Stimulated activated CD8-positive, alpha-beta memory T cell treated with anti-CD3 and anti-CD28 coated beads, Interleukin-4, amount 100 ng/mL, for 48 hours (primary cell): ENCODE measurements around the gene CDH13.

Source experiments
- DNase-seq: peaks from one replicate; pipeline ENCODE4 v3.0.0-alpha.2; 2020

The CDH13 gene

DNA sequence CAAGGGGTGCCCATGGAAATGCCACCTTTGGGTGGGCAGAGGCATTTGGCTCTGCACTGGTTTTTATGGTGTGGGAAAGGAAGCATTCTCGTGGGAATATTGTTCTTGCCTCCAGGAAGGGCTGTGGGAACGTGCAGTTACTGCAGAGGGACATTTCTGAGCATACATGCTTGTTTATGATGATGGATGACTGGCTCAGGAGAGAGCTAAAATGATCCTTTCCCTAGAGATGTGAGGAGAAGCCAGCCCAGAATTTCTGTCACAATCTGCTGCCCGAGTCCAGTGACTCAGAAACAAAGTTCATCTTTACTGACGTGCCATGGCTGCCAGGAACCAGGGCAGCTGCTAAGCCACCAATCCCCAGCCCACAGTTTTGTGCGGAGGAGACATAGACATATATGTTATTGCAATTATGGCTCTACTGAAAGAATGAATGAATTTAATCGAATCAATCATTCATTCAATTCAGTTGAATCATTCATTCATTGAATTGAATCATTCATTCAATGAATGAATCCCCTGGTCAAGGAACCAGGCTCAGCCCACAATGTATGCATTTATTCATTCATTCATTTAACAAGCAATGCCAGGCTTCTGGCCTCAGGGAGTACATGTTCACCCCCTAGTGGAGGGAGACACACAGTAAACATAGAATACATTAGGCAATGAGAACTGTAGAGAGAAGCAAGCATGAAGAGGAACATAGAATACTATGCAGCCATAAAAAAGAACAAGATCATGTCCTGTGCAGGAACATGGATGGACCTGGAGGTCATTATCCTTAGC lies 766.6 kb downstream of the CDH13 start:
- DNase-seq: no peak

DNA sequence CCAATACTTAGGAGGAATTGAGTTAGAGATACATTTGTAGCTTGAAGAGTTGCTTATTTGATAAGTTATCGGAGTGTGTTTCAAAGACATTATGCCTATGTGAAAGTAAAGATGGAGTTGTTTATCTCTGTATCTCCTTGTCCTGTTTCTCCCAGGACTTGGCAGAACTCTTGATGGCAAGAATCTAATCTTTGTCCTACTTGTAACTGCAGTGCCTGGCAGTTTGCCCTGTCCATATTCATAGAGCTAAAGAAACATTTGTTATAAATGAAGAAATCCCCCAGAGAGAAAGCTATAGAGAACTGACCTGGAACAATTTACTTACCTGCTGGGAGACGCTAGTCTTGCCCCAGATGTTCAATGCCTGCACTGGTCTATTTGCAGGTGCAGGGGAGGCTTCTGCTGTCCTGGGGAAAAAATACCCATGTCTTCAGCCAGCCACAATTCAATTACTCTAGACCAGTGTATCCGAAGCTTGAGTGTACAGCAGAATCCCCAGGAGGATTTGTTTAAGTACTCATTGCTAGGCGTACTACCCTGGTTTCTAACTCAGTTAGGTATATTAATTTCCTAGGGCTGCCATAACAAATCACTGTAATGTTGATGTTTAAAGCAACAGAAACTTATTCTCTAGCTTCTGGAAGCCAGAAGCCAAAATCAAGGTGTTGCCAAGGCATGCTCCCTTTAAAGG lies 771.0 kb downstream of the CDH13 start:
- DNase-seq: no peak

DNA sequence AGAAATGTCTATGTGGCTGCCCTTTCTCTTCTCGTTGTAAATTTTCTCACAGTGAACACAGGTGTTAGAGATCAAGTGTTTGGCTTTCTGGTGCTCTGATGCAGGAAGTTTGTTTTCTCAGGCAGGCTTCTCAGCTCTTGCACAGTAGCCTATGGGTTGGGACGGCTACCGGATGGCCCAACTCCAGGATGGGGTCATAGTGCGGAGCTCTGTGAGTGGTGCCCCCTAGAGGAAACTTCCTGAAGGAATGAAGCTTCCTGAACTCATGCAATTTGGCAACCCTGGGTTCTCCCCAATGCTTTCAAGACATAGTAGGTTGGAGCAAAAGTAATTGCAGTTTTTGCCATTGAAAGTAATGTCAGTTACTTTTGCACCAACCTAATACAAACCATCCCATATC lies 773.5 kb downstream of the CDH13 start:
- DNase-seq: no peak

DNA sequence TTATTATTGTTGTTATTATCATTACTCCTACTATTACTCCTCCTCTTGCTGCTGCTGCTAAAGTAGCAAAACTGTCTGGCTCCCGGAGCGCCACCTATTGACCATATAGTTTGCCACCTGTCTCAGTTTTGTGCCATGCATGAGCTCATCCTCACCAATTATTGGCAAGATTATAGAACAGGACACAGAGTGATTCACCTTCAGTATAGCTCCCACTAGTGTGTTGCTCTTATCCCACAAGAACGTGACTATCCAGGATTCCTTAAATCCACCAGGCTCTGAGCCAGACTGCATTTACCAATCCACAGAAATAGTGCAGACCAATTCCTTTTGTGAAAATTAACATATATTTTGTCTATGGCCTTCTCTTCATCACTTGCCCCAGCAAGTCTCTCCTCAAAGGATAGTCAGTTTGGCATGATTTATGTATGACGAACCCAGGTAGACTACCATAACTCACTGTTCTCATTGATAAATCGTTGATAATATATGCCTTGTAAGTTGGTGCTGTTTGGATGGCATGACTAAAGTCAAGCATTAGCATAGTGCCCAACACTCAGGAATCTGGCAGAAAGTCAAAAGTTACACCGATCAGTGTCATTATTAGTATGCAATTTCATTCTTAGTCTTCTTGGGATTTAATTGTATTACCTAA lies 775.5 kb downstream of the CDH13 start:
- no peak for DNase-seq

DNA sequence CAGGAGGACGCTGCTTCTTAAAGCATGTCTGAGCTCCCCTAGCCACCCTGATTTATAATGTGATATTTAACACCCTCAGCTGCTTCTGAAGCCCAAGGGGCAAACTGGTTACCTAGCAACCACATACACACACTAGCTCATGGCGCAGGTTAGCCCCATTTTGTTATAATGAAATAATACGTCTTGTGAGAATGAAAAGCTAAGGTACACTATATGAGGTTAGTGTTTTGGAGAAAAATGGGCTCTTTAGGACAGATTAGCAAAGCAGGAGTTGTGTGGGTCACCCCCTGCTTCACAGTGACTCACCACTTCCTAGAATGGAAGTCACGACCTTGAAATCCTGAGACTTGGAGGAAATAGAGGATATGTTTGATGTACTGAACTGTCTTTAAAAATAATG lies 776.2 kb downstream of the CDH13 start:
- no peak for DNase-seq

DNA sequence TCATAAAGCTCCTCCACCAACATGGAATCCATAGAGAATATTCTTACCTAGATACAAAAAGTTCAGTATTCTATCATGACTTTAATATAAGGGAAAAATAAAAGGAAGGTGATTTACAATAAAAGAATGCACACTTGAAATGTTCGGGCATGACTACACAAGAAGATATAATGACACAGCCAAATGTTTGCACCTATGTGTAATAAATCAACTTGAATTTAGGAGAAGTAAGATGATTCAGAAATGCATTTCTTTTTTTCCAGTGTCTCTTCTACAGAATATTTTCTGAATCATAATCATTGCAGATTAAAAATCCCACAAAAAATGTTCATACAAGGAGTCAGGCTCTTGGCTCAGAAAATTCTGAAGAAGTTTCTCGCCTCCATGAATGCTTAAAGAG lies 777.0 kb downstream of the CDH13 start:
- no peak for DNase-seq

DNA sequence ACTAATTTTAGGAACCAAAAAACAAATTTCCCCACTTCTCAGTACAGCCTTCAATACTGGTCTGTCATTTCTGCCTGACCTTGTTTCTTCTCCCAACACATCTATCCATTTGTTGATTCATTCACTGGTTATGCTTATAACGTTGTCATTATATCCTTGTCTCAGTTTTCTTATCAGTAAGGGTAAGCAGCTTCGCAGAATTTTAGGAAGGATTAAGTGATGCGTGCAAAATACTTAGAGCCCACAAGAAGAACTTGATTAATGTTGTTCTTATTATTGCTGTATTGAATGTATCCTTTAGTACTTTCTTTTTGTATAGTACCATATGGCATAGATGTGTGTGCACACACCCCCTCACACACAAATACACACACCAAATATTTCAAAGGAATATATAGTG lies 777.5 kb downstream of the CDH13 start:
- DNase-seq: no peak

DNA sequence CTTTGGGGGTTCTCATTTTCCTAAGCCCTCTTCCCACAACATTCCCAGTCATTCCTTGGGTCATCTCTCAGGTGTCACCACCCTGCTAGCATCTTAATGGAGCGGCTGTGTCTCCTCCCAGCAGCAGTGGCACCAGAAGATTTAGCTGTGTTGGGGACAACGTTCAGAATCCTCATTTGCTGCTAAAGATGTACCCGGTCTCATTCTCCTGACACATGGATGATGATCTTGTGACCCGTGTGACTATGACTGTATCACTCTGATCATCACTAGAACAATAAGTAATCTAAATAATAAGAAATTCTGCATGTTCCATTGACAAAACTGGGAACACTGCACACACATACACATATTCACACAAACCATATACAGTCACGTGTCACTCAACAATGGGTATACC lies 781.2 kb downstream of the CDH13 start:
- DNase-seq: no peak

DNA sequence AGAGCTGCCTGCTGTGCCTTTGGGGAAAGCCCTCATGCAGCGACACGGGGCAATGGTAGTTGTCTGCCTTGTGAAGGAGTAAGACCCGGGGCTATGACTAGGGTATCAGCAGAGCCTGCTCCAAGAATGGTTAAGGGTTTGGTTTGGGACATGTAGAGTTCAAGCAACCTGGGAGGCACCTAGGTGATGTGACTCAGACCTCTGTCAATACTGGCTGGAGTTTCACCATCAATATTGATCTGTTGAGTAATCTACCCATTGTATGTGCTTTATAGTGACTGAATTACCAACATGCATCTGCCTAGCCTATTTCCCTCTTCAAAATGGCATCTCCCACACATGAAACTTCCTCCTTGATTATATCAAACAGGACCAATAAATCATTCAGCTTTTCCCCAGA lies 782.6 kb downstream of the CDH13 start:
- no peak for DNase-seq

DNA sequence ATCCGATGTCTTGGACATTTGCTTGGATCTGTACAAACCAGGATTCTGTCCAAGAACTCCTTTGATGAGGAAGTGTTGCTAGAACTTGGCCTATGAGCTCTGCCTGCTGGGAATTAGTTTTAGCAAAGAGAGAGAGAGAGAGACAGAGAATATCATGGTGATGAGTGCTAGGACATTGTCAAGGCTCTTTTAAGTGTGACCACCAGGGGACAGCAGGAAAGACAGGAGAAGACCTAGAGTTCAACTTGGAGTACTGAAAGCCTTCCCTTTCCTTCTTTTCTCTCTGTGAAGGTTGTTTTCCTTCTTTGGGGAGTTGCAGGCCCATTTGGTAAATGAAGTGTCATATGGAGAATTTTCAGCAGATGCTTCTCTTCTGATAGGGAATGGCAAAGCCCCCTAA lies 791.8 kb downstream of the CDH13 start:
- DNase-seq: no peak

DNA sequence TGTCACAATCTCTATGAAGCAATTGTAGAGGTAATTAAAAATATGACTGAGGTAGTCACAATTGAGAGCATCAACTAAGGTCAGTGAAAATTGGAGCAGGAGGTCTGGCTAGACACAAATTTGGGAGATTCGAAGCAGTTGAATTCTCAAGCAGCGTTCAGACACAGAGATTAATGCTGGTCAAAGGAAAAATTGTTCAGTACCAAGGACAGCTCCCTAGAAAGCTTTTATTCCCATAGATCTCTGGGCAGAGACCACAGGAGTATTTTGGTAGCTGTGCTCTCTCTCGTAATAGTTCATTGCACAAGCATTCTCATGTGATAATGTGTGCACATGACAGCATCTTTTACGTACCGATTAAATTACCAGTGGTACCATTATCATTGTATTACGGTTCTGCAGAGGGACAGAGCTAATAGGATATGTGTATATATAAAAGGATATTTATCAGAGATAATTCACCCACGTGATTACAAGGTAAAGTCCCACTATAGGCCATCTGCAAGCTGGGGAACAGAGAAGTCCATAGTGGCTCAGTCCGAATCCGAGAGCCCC lies 793.5 kb downstream of the CDH13 start:
- no peak for DNase-seq

DNA sequence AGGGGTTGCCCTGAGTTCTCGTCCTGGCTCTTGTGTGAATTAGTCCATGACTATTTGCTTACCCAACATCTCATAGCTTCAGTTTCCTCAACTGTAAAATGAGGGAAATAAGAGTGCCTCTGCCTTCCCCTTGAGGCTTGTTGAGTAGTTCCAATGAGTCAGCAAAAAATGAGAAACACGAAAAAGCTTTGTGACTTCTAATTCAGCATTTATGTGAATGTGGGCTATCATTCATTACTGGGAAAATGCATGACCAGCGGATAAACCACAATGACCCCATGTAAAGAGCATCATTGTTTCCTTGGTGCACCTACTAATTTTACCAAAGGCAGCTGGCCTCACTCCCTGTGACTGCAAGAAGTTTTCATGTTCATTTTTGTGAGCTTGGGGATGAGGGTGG lies 806.4 kb downstream of the CDH13 start:
- DNase-seq: no peak

DNA sequence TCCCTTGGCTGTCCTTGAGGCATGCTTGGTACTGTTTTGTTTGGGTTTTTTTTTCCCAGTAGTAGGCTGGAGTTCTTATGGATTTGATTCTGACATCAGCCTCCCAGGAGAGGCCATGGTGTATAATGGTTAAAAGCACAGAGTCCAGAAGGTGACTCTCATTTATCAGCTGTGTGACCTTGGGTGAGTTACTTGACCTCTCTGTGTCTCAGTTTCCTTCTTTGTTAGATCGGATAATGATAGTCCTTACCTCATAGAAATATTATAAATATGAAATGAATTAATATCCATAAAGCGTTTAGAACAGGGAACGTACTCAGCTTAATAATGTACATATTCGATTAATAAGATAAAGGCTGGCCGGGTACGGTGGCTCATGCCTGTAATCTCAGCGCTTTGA lies 810.3 kb downstream of the CDH13 start:
- DNase-seq: no peak

DNA sequence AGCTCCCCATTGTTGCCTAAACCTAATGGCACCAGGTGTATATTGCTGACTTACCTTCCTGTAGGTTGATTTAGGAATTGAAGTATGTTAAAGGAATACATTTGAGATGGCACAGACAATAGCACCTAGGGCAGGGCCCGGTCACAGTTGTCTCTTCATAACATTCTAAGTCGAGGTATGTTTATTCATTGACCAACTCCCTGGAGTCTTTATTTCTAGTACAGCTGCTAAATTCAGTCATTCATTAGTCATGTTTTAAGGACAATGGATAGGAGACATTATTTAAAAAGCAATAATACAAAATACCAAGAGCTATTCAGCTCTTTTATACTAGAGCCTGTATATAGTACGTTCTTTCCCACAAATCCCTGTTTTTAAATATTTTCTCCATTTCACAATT lies 811.6 kb downstream of the CDH13 start:
- no peak for DNase-seq

DNA sequence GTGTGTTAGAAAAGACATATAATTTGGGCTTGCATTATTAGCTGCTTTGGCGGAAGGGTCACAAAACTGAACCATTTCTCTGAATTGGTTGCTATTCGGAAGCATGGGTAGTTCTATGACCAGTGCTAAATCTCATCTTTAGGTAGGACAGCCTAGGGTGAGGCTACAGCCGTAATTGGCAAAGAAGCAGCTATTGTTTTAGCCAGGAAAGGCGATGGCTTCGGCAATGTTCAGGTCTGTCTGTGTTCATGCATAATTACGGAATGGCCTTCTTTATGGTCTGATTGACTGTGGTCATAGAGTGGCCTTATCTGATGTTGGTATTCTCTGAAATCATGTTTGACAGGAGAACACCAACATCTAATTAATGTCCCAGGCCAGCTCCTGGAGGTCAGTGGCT lies 812.6 kb downstream of the CDH13 start:
- no peak for DNase-seq

DNA sequence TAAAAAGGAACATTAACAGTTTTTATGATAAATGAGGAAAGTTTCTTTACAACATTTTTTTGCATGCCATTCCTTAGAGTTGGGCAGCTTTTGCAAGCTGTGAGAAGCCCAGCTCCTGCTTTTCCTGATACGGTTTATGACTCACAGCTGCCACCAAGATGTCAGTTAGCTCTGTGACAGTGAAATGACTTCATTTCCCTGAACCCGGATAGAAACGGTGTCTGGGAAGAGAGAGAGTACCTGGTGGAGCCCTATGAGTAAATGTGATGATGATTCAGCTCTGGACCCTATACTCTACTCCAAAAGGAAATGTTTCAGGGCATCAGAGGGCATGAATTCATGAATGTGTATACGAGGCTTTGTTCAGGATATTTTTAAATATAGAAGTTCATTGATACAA lies 814.7 kb downstream of the CDH13 start:
- DNase-seq: no peak

DNA sequence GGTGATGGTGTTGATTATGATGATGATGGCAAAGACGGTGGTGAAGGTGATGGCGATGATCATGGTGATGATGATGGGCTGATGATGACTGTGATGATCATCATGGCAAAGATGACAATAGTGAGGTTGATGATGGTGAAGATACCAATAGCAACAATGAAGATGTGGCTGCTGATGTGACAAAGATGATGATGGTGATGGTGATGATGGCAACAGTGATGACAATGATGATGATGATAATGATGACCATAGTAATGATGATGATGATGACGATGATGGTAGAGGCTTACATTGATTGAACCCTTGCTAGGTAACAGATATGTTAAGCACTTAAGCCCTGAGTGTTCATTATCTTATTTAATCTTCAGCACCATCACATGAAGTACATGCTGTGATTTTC lies 817.2 kb downstream of the CDH13 start:
- no peak for DNase-seq

DNA sequence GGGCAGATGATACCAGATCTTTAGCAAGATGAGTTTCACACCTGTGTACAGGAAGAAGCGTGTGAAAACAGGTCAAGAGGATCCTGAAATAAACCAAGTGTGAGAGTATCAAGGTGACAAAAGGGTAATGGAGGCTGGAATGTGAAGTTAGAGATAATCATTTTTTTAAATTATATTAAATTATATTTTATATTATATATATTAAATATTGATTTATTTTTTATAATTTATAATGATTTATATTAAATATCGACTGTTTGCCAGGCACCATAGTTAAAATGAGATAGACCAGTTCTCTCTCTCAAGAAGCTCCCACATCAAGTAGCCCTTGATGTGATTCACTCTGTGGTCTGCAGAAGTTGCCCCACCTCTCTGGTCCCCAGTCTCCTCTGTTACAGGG lies 820.8 kb downstream of the CDH13 start:
- DNase-seq: no peak

DNA sequence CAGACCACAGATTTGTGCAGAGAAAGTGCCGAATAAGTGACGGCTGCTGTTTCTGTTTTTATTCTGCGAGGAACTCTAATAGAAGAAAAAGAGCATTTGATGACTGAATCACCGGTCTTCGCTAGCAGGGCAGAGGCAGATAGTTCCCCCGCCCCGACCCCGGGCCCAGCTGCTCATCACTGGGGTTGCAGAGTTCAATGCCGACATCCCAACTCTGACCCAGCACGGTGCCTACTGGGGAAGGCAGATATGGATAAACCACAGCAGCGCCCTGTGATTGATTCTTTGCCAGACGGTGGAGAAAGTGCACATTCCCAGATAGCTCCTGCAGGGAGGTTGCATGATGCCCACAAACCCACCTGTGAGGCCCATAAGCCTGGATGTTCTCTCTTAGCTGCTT lies 823.1 kb downstream of the CDH13 start:
- DNase-seq: no peak

DNA sequence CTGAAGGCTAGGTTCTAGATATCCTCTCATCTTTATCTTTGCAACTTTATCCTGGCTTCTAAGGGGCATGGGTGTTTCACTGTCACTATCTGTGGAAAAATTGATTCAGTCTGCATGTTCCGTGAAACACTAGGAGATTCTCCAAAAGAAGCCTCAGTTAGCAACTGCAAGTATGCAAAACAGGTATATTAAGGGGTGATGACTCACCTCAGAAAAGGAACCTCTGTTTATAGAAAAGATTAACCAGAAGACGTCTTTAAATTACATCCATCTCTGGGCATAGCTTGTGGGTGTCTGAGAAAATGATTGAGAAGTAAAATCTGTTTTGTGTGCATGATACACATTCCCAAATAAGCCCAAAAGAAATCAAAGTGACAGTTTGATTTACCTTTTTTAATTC lies 827.2 kb downstream of the CDH13 start:
- DNase-seq: no peak

DNA sequence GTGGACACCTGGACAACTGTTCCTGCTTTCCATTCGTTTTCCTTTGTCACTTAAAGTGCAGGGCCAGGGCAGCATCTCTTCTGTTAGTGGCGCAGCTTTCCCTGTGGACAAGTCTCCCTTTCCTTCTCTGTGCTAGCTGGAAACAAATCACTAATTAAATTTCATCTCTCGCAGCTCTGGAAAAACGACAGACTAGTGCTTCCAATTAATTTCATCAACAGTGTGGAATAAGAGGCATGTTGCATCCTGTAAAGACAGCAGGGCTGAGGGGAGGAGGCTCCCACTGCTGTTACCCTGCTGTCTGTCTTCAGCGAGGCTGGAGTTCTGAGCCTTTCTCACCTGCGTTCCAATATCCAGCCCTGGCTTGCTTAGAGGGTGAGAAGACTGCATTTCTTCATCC lies 828.9 kb downstream of the CDH13 start:
- DNase-seq: no peak

DNA sequence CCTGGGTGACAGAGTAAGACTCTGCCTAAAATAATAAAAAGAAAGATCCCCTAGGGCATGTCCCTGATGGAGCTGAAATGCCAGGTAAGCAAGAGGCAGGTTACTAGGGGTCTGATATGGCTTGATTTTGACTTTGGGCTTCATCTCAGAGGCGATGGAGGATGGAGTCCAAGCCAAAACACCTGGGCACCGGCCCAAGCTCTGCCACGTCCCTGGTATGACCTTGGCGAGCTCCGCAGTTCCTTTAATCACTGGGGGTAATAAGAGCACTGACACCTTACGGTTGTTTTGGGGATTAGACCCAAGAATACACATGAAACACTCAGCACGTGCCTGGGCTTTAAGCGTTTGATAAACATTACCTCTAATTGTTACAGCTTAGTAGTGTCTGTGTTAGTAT lies 830.2 kb downstream of the CDH13 start:
- no peak for DNase-seq

DNA sequence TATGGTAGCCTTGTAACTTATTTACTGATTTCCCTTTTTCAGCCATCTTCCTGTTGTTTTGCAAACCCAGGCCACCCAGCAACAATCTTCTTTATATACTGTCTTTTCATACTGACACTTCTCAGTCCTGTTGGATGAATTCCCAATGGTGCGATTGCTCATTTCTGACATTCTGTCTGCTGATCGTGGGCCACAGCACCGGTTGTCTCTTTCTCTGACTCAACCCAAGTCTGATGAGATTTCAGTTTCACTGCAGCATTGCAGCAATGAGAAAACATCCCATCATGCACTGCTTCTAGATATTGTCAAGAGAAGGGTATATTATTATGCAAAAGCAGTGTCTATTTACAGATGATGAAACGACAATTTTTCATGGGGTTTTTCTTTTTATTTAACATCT lies 831.8 kb downstream of the CDH13 start:
- DNase-seq: no peak

DNA sequence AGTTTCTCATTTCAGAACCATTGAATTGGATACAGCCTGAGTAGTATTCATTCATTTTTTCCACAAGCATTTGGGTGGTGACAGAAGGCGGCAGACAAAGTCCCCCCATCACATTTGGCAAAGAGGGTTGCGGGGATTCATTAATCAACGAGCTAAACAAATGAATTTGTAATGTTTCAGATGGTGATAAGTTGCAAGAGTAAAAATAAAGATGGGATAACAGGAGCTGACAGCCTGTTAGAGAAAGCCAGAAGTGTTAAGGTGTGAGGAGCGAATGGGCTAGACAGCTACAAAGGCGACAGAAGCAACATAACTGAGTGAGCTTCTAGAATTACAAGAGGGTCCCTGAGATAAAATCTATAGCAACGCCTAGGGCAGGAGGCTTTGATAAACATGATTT lies 838.2 kb downstream of the CDH13 start:
- DNase-seq: no peak
